BE2C (cell line): Measurements from ENCODE around the gene CCNI2. TPM values are rescaled to one million over a fixed set of nuclear protein-coding genes. Genes with fewer than 3 reads are reported as not detected.

Source experiments
- DNase-seq: peaks from one replicate; pipeline ENCODE4 v3.0.0-alpha.2; 2020
- H3K27me3 ChIP-seq: fragments of 250-450 bp; sonication (Bioruptor Pico); 2 replicates; pipeline ENCODE4 v1.5.1; 2020; ENCODE audit warnings: mild to moderate bottlenecking
- H3K36me3 ChIP-seq: fragments of 250-450 bp; sonication (Bioruptor Pico); 2 replicates; pipeline ENCODE4 v1.5.1; 2020; ENCODE audit warnings: mild to moderate bottlenecking
- H3K4me1 ChIP-seq: fragments of 250-450 bp; sonication (Bioruptor Pico); 2 replicates; pipeline ENCODE4 v1.5.1; 2020
- H3K4me3 ChIP-seq: 2 replicates; pipeline ENCODE4 v1.5.1; 2011; ENCODE audit warnings: low read depth, low read length
- H3K9me3 ChIP-seq: fragments of 250-450 bp; sonication (Bioruptor Pico); 2 replicates; pipeline ENCODE4 v1.5.1; 2020
- polyA plus RNA-seq: library from polyadenylated mRNA; unstranded; fragments of >200 nt; gene quantifications from one replicate; pipeline ENCODE4 v1.2.1, GENCODE V29; 2012; ENCODE audit warnings: low read depth, missing spikeins; ENCODE audit not compliant: insufficient read length, insufficient read depth
- TF ChIP-seq, protein P1 (sequence below): IDR thresholded peaks from 2 replicates; pipeline ENCODE4 v1.5.1; 2012; ENCODE audit warnings: mild to moderate bottlenecking, low read depth, low read length

CCNI2 gene, protein sequence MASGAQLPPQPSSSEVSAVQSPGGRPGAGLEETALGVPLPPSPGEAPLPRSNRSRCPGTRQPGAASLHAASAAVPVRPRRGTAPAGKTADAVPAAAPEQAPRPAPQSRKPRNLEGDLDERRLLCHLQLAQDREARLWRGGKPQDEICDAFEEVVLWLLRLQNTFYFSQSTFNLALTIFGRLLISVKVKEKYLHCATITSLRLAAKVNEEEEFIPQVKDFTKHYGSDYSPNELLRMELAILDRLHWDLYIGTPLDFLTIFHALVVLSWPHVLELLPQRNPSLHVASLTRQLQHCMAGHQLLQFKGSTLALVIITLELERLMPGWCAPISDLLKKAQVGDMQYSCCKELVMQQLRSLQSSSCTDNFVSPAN
- polyA plus RNA-seq, result 3.1 TPM

DNA sequence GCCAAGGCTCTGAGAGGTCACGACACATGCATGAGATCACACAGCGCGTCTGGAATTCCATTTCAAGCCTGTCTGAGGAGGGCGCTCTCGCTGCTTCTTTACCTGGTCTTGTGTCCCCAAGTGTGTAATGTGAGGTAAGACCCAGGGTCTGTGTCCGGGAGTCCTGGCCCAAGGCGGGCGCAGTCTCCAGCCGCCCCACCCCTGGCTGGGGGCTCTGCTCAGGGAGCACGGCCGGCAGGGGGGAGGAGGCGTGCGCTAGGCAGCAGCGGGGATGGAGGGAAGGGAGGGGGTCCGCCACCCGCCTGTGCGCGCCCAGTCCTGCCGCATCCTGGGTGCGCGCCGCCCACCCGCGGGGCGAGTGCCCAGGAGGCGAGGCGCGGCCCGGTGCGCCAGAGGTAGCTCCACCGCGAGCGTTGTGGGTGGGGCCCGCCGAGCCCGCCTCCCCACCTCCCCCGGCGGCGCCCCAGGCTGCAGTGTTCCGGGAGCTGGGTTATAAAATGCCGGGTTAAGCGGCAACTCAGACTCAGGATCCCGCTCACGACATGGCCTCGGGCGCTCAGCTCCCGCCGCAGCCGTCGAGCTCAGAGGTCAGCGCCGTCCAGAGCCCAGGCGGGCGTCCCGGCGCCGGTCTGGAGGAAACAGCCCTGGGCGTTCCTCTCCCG, at the start of gene CCNI2:
Gene CCNI2 (plus strand): TSS at position 473 of the 662 bp plus-strand sequence. CDS start 70 bp downstream, at position 543.
- DNase-seq, result peak; percentile 32
- TF ChIP-seq, protein P1, sequence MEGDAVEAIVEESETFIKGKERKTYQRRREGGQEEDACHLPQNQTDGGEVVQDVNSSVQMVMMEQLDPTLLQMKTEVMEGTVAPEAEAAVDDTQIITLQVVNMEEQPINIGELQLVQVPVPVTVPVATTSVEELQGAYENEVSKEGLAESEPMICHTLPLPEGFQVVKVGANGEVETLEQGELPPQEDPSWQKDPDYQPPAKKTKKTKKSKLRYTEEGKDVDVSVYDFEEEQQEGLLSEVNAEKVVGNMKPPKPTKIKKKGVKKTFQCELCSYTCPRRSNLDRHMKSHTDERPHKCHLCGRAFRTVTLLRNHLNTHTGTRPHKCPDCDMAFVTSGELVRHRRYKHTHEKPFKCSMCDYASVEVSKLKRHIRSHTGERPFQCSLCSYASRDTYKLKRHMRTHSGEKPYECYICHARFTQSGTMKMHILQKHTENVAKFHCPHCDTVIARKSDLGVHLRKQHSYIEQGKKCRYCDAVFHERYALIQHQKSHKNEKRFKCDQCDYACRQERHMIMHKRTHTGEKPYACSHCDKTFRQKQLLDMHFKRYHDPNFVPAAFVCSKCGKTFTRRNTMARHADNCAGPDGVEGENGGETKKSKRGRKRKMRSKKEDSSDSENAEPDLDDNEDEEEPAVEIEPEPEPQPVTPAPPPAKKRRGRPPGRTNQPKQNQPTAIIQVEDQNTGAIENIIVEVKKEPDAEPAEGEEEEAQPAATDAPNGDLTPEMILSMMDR, result peak; percentile 55
- H3K4me1 ChIP-seq, result no peaks in the 10 kb centered on the region
- no peaks in the 10 kb centered on the region; the same call in 1 of the 2 replicates for H3K27me3 ChIP-seq
- H3K9me3 ChIP-seq, result no peaks in the 10 kb centered on the region; the same call in 1 of the 2 replicates
- peak within 1 kb of the TSS; percentile 64 for H3K4me3 ChIP-seq
- H3K36me3 ChIP-seq, result no peaks in the 10 kb centered on the region

DNA sequence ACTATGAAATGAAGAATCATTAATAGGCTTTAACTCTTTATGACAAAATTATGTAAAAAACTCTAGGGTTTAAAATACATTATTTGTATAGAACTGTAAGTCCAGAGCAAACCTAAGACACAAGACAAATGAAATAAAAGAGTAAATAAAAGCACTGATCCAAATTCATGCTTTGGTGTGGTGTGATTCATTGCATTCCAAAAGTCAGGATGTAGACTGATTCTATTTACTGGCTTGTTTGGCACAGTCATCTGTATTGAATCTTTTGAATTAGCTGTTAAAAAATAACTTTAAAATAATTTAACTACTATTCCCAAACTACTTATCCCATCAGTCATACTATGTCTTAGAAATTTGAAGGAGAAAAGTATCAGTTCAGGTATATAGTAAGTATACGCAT, 42.4 kb upstream of the CCNI2 start:
- H3K27me3 ChIP-seq, result no peaks in the 10 kb centered on the region
- TF ChIP-seq, protein P1, result no peak
- no peak overlapping the region for H3K4me3 ChIP-seq
- no peak for DNase-seq
- no peaks in the 10 kb centered on the region for H3K9me3 ChIP-seq
- peaks cover 16% of the 10 kb centered on the region for H3K36me3 ChIP-seq
- no peaks in the 10 kb centered on the region for H3K4me1 ChIP-seq

DNA sequence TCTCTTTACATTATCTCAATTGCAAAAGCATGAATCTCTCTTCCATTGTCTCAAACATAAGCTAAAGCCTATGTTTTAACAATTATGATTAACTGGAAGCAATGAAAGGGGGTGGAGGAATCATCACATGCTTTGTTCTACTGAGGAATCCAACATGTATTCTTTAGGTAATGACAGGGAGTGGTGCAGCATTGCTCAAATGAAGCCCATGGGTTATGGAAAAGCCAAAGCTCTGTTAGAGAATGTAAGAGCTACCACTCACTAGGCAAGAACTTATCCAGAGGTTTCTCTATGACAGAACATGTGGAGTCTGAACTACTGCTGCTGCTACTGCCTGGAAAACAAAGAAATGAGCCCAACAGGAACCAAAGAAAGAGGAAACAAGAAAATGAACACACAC, 38.6 kb upstream of the CCNI2 start:
- no peaks in the 10 kb centered on the region for H3K4me1 ChIP-seq
- DNase-seq, result no peak
- H3K4me3 ChIP-seq, result no peak overlapping the region
- no peaks in the 10 kb centered on the region for H3K36me3 ChIP-seq
- H3K27me3 ChIP-seq, result no peaks in the 10 kb centered on the region
- H3K9me3 ChIP-seq, result no peaks in the 10 kb centered on the region
- TF ChIP-seq, protein P1, result no peak

DNA sequence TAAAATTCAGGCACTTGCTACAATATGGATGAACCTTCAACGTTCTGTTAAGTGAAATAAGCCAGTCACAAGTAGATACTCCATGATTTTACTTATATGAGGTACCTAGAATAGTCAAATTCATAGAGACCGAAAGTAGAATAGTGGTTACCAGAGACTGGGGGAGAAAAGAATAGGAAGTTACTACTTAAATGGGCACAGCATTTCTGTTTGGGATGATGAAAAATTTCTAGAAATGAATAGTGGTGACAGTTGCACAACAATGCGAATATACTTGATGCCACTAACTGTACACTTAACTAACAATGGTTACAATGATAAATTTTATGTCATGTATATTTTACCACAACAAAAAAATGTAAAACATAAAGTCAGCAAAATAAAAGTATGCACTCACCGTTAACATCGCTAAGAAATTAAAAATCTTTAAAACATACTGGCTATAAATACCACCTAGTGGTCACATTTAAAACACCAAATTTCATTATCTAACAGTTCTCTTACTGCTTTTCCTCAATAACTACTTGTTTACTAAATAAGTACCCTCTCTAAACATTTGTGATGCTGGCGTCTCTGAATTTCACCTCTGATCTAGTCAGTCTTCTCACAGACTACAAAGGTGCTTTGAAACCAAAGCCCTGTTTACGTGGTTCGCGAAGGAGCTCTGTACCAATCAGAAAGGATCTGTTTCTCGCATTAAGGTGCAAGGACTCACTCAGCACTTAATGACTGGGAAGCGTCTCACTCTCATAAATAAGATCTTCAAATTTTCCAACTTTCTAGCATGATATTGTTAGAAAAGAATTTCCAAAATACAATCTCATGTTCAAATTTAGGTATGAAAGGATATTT, 32.5 kb upstream of the CCNI2 start:
- Histone ChIP-seq H3K27me3 (no peaks in the 10 kb centered on the region), H3K4me3 (no peak overlapping the region), H3K36me3 (no peaks in the 10 kb centered on the region; the same call in 1 of the 2 replicates), H3K4me1 (no peaks in the 10 kb centered on the region), H3K9me3 (no peaks in the 10 kb centered on the region)
- TF ChIP-seq, protein P1, result peak; percentile 39
- no peak for DNase-seq

DNA sequence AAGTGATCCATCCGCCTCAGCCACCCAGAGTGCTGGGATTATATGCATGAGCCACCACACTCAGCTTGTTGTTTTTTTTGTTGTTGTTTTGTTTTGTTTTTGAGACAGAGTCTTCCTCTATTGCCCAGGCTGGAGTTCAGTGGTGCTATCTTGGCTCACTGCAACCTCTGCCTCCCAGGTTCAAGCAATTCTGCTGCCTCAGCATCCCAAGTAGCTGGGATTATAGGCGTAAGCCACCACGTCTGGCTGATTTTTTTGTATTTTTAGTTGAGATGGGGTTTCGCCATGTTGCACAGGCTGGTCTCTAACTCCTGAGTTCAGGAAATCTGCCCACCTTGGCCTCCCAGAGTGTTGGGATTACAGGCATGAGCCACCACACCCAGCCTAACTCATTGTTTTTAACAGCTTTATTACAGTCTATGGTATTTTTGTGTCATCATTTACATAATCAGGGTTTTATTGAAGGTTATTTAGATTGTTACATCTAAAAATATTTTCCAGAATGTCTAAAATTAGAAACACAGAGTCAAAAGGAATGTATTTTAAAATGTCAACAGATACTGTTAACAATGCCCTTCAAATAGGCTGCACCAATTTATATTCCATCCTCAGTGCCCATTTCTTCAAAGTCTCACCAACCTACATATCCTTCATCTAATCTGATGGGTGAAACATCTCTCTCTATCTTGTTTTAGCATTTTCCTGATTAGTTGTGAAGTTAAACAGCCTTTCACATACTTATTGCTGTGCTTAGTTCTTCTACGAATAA, 28.5 kb upstream of the CCNI2 start:
- TF ChIP-seq, protein P1, result no peak
- Histone ChIP-seq H3K9me3 (no peaks in the 10 kb centered on the region), H3K36me3 (no peaks in the 10 kb centered on the region; the same call in none of the 2 replicates), H3K4me3 (no peak overlapping the region), H3K4me1 (no peaks in the 10 kb centered on the region), H3K27me3 (no peaks in the 10 kb centered on the region)
- DNase-seq, result no peak
